CD4-positive, alpha-beta T cell (primary cell): ENCODE measurements around the gene TP53INP2. TPM values are rescaled to one million over a fixed set of nuclear protein-coding genes. Genes with fewer than 3 reads are reported as not detected.
"Not testable (repeated sequence)": the region's sequence is repeated elsewhere in the genome, so short reads cannot be mapped to it uniquely, and the experiment has no call there.

Experiments
- ATAC-seq: fragments of 200-7000 bp; cut with Tn5 transposase; one replicate; pipeline ENCODE4 v1.10.0; 2022; ENCODE audit warnings: mild to moderate bottlenecking; ENCODE audit not compliant: poor library complexity
- CTCF ChIA-PET: fragments of 350-600 bp; sonication (Branson Sonifier 250); formaldehyde crosslinking; loops from one replicate; lab custom pipeline; 2021; ENCODE audit warnings: antibody characterized with exemption, inconsistent platforms; lab: Charles Lee
- POLR2A ChIA-PET: fragments of 350-600 bp; sonication (Branson Sonifier 250); formaldehyde crosslinking; loops from one replicate; lab custom pipeline; 2021; ENCODE audit warnings: antibody characterized with exemption, inconsistent platforms; lab: Charles Lee
- DNase-seq, 14 experiments: peaks; one replicate each; pipeline ENCODE4 v3.0.0-alpha.2; 2013 to 2020; ENCODE audit warnings: mixed read lengths in 2 of 14
- H3K27ac ChIP-seq, 2 donors: one replicate each; pipeline versions ENCODE4 v1.5.1 to v1.7.0; 2013; ENCODE audit warnings: low read length in 2 of 2, low read depth in 1 of 2, mild to moderate bottlenecking in 1 of 2
- H3K27me3 ChIP-seq, 2 experiments: 1 replicate in 1 of 2; 2 replicates in 1 of 2; pipeline versions ENCODE4 v1.6.1 to v1.7.0; 2013; ENCODE audit warnings: low read length in 2 of 2, control low read depth in 1 of 2, mild to moderate bottlenecking in 1 of 2, moderate library complexity in 1 of 2; ENCODE audit not compliant: insufficient read depth in 2 of 2, control insufficient read depth in 1 of 2
- H3K36me3 ChIP-seq: one replicate; pipeline ENCODE4 v1.6.1; 2013; ENCODE audit warnings: low read length, control low read depth; ENCODE audit not compliant: insufficient read depth
- H3K4me1 ChIP-seq: one replicate; pipeline ENCODE4 v1.6.1; 2013; ENCODE audit warnings: low read length, control low read depth; ENCODE audit not compliant: insufficient read depth
- H3K4me3 ChIP-seq: one replicate; pipeline ENCODE4 v1.5.1; 2013; ENCODE audit warnings: mild to moderate bottlenecking, low read length, moderate library complexity
- H3K9me3 ChIP-seq, 2 experiments: 1 replicate in 1 of 2; 2 replicates in 1 of 2; pipeline versions ENCODE4 v1.6.1 to v1.7.0; 2013; ENCODE audit warnings: low read length in 2 of 2, mild to moderate bottlenecking in 2 of 2, control low read depth in 1 of 2, moderate library complexity in 1 of 2; ENCODE audit not compliant: control insufficient read depth in 1 of 2, insufficient read depth in 1 of 2
- H3K27ac Mint-ChIP-seq: one replicate; pipeline ENCODE4 v1.8.0; 2020; ENCODE audit warnings: mixed read lengths
- H3K27me3 Mint-ChIP-seq: one replicate; pipeline ENCODE4 v1.8.0; 2021; ENCODE audit warnings: mixed read lengths
- H3K36me3 Mint-ChIP-seq: one replicate; pipeline ENCODE4 v1.8.0; 2021; ENCODE audit warnings: low read depth, mixed read lengths
- H3K4me1 Mint-ChIP-seq: one replicate; pipeline ENCODE4 v1.8.0; 2021; ENCODE audit warnings: low read depth, mixed read lengths
- H3K4me3 Mint-ChIP-seq: one replicate; pipeline ENCODE4 v1.8.0; 2020; ENCODE audit warnings: mild to moderate bottlenecking, mixed read lengths
- H3K9me3 Mint-ChIP-seq: one replicate; pipeline ENCODE4 v1.8.0; 2020; ENCODE audit warnings: mixed read lengths
- CTCF ChIP-seq: fragments of 200-600 bp; IDR thresholded peaks from one replicate; pipeline ENCODE4 v1.8.0; 2022; ENCODE audit warnings: antibody characterized with exemption, mild to moderate bottlenecking
- intact Hi-C, 2 experiments: fragments of 100-400 bp; cut with DNase I in 1 of 2; cut with micrococcal nuclease in 1 of 2; formaldehyde crosslinking; loops; one replicate each; pipeline versions ENCODE4 v1.15.1 to v1.9.0; 2023 to 2025; cut with DNase I, micrococcal nuclease
- total RNA-seq, 174 experiments: library from RNA in 2 of 174; stranded (reverse) in 2 of 174; gene quantifications; one replicate each; pipeline ENCODE4 v1.2.3 and lab custom pipeline; 2021 to 2026

TP53INP2 gene
- total RNA-seq, 2 experiments from 2014 or later: 65.8 to 72.7 TPM

DNA sequence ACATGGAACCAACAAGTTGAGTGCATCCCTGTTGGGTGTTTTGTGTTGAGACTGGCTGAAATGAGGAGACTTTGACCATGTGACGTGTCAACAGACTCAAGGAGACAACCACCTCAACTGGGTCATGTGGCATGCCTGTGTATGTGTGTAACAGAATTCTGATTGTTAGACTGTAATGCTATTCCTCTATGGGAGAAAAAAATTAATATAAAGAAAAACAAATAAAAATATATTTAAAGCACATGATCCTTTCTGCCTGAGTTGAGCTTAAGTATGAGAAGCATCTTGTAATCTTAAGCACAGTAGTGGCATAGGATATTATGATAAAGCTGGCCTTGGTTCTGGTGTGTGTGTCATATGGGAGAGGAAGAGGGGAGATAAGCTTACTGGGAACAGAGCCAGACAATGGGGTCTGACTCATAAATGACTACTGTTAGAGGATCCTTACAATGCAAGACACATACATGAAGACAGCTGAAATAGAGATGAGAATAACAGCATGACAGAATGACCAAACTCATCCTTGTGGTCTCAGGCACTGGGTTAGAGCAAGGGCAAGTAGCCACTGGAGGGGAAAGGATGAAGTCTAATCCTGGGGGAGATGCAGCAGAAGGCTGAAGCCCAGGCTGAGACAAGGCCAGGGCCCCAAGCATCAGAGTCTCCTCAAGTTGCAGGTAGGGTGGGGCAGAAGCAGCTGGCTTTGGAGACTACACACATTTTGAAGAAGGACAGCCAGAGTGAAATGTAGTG lies 9.2 kb downstream of the TP53INP2 start:
- TF ChIP-seq CTCF: no peak
- H3K27me3 ChIP-seq: no peaks in the 10 kb centered on the region
- no peaks in the 10 kb centered on the region for H3K9me3 ChIP-seq
- Mint-ChIP-seq H3K27ac (peak overlapping the region; percentile 94), H3K27me3 (no peaks in the 10 kb centered on the region), H3K4me3 (peak overlapping the region; percentile 36), H3K4me1 (peaks cover 16% of the 10 kb centered on the region), H3K9me3 (no peaks in the 10 kb centered on the region), H3K36me3 (peaks cover 44% of the 10 kb centered on the region)
- H3K36me3 ChIP-seq: peaks cover 29% of the 10 kb centered on the region
- ChIA-PET CTCF (interaction anchor here (1.3 kb wide), 1 partner anchor 9 kb away, joined by 3 read pairs; the partner anchor contains the start of gene TP53INP2), POLR2A (no interaction called here)
- intact Hi-C loops: no loop called here
- no peak overlapping the region for H3K27ac ChIP-seq
- H3K4me3 ChIP-seq: no peak overlapping the region
- peaks cover 22% of the 10 kb centered on the region for H3K4me1 ChIP-seq
- DNase-seq: peak in 3 of 14 experiments; percentile 16 to 35 (median 34)
- no peak for ATAC-seq

DNA sequence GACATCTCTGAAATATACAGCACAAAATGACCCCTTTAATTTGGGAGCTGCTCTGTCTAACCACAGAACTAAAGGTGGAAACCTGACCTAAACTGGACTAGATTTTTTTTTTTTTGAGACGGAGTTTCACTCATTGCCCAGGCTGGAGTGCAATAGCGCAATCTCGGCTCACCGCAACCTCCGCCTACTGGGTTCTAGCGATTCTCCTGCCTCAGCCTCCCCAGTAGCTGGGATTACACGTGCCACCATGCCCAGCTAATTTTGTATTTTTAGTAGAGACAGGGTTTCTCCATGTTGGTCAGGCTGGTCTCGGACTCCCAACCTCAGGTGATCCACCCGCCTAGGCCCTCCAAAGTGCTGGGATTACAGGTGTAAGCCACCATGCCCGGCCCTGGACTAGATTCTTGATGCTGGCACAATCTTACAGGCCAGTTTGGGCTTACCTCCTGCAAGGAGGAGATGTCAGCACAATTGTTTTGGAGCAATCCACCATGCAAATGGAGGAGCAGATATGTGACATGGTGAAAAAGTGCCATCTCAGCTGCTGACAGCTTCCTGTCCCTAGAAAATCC lies 9.9 kb downstream of the TP53INP2 start:
- Histone ChIP-seq H3K36me3 (peaks cover 29% of the 10 kb centered on the region), H3K4me1 (peaks cover 15% of the 10 kb centered on the region)
- H3K4me3 ChIP-seq, POLR2A ChIA-PET, H3K9me3 ChIP-seq, intact Hi-C loops, H3K27me3 ChIP-seq, H3K27me3 Mint-ChIP-seq, DNase-seq, H3K9me3 Mint-ChIP-seq, H3K27ac ChIP-seq, H3K4me3 Mint-ChIP-seq, ATAC-seq: not testable (repeated sequence)
- CTCF ChIA-PET: interaction anchor here (1.3 kb wide), 1 partner anchor 10 kb away, joined by 3 read pairs; the partner anchor contains the start of gene TP53INP2
- peak overlapping the region; percentile 34 for H3K27ac Mint-ChIP-seq
- H3K36me3 Mint-ChIP-seq: peaks cover 49% of the 10 kb centered on the region
- H3K4me1 Mint-ChIP-seq: peaks cover 12% of the 10 kb centered on the region

GRCh38 chr20:34715384-34715783 lies 11.2 kb downstream of the TP53INP2 start:
- CTCF ChIA-PET: no interaction called here
- no peaks in the 10 kb centered on the region for H3K9me3 Mint-ChIP-seq
- H3K9me3 ChIP-seq: no peaks in the 10 kb centered on the region

More at GRCh38 chr20:34715384-34715783, 11.2 kb downstream of the TP53INP2 start:
- Mint-ChIP-seq H3K27ac (no peak overlapping the region), H3K4me3 (no peak overlapping the region), H3K36me3 (peaks cover 46% of the 10 kb centered on the region), H3K27me3 (no peaks in the 10 kb centered on the region), H3K4me1 (peaks cover 9% of the 10 kb centered on the region)
- peaks cover 29% of the 10 kb centered on the region for H3K36me3 ChIP-seq
- H3K27ac ChIP-seq: no peak overlapping the region
- no peaks in the 10 kb centered on the region for H3K27me3 ChIP-seq
- H3K4me1 ChIP-seq: peaks cover 6% of the 10 kb centered on the region
- ATAC-seq (no peak), DNase-seq (no peak)
- POLR2A ChIA-PET: no interaction called here
- TF ChIP-seq CTCF: no peak
- H3K4me3 ChIP-seq: no peak overlapping the region
- intact Hi-C loops: no loop called here
